AG10803 (cell line): Measurements from ENCODE around the gene ADAMTS2.

Experiments
- DNase-seq: peaks from one replicate; pipeline ENCODE4 v3.0.0; 2010; ENCODE audit warnings: low read depth
- H3K4me3 ChIP-seq: 2 replicates; pipeline ENCODE4 v1.5.1; 2011; ENCODE audit warnings: mild to moderate bottlenecking, low read length, control low read depth
- CTCF ChIP-seq: conservative IDR thresholded peaks from 2 replicates; pipeline ENCODE4 v1.5.1; 2011; ENCODE audit warnings: mild to moderate bottlenecking, low read length, control low read depth, inconsistent platforms

The ADAMTS2 gene

GRCh38 chr5:179262126-179262920 lies 82.9 kb downstream of the ADAMTS2 start:
- no peak for TF ChIP-seq CTCF
- no peak for DNase-seq

GRCh38 chr5:179261301-179262125 lies 83.7 kb downstream of the ADAMTS2 start:
- TF ChIP-seq CTCF, result peak; percentile 47
- peak; percentile 48 for DNase-seq
- no peak overlapping the region for H3K4me3 ChIP-seq

More at GRCh38 chr5:179262126-179262920, 82.9 kb downstream of the ADAMTS2 start:
- H3K4me3 ChIP-seq, result no peak overlapping the region

- no peak overlapping the region for H3K4me3 ChIP-seq
- no peak for DNase-seq
- TF ChIP-seq CTCF, result no peak
These were observed 84.8 kb downstream of the ADAMTS2 start for GRCh38 chr5:179260324-179261070.

- no peak for TF ChIP-seq CTCF
- no peak for DNase-seq
- no peak overlapping the region for H3K4me3 ChIP-seq
These were observed 85.4 kb downstream of the ADAMTS2 start for GRCh38 chr5:179259731-179260323.

- TF ChIP-seq CTCF, result no peak
- peak overlapping the region; percentile 40 for H3K4me3 ChIP-seq
- peak; percentile 96 for DNase-seq
These were observed 86.1 kb downstream of the ADAMTS2 start for GRCh38 chr5:179258922-179259730.
